ENCODE results near the gene GALNS.

DNA sequence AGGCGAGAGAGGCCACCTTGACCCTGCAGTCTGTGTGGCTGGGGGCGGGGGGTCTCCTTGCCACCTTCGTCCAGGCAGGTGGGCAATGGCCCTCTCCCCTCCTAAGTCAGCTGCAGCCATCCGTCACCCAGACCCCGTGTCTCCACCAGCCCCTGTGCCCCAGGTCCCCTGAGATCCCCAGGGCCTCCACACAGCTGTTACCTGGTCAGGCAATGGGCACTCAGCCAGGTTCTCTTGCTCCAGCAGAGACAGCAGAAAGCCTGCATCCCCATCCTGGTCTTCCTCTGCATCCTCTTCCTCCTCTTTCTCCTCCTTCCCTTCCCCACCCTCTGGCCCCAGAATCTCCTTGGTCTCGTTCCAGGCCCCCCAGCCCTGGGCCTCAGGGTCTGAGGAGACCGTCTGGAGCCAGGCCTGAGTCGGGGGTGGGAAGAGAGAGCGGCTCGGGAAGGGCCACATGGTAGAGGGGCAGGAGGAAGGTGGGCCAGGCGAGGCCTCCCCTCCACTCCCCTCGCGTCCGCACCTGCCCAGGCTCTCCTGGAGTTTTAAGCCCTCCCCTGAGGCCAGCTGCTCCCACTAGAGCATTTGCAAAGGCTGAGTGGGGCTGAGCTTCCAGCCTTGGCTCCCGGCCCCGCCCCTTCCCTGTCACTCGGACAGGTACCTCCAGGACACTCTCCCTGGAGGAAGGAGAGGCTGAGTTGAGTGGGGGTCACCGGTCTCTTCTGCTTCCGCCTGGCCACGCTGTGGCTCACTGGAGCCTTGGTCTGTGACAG lies 9.6 kb upstream of the GALNS start, which contains the start of gene PABPN1L:
- TF ChIP-seq, protein P1, sequence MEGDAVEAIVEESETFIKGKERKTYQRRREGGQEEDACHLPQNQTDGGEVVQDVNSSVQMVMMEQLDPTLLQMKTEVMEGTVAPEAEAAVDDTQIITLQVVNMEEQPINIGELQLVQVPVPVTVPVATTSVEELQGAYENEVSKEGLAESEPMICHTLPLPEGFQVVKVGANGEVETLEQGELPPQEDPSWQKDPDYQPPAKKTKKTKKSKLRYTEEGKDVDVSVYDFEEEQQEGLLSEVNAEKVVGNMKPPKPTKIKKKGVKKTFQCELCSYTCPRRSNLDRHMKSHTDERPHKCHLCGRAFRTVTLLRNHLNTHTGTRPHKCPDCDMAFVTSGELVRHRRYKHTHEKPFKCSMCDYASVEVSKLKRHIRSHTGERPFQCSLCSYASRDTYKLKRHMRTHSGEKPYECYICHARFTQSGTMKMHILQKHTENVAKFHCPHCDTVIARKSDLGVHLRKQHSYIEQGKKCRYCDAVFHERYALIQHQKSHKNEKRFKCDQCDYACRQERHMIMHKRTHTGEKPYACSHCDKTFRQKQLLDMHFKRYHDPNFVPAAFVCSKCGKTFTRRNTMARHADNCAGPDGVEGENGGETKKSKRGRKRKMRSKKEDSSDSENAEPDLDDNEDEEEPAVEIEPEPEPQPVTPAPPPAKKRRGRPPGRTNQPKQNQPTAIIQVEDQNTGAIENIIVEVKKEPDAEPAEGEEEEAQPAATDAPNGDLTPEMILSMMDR (IDR thresholded peaks at IDR 0.05), result no peak
- TF ChIP-seq POLR2A (IDR thresholded peaks at IDR 0.05), result no peak

All from adrenal gland (tissue), 5 donors.